Measurements from ENCODE around the gene PMPCA.

GRCh38 chr9:136434580-136435169 is 24.2 kb downstream of the PMPCA start:
- TF ChIP-seq, protein P1, sequence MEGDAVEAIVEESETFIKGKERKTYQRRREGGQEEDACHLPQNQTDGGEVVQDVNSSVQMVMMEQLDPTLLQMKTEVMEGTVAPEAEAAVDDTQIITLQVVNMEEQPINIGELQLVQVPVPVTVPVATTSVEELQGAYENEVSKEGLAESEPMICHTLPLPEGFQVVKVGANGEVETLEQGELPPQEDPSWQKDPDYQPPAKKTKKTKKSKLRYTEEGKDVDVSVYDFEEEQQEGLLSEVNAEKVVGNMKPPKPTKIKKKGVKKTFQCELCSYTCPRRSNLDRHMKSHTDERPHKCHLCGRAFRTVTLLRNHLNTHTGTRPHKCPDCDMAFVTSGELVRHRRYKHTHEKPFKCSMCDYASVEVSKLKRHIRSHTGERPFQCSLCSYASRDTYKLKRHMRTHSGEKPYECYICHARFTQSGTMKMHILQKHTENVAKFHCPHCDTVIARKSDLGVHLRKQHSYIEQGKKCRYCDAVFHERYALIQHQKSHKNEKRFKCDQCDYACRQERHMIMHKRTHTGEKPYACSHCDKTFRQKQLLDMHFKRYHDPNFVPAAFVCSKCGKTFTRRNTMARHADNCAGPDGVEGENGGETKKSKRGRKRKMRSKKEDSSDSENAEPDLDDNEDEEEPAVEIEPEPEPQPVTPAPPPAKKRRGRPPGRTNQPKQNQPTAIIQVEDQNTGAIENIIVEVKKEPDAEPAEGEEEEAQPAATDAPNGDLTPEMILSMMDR (IDR thresholded peaks at IDR 0.05): no peak
- TF ChIP-seq POLR2A (IDR thresholded peaks at IDR 0.05): no peak
